Iris pigment epithelial cell (primary cell): ENCODE results near the gene HAO1.
"Not testable (repeated sequence)": the region's sequence is repeated elsewhere in the genome, so short reads cannot be mapped to it uniquely, and the experiment has no call there.

ENCODE experiments used
- DNase-seq: peaks from one replicate; pipeline ENCODE4 v3.0.0-alpha.2; 2011; ENCODE audit warnings: low read depth

HAO1 gene

DNA sequence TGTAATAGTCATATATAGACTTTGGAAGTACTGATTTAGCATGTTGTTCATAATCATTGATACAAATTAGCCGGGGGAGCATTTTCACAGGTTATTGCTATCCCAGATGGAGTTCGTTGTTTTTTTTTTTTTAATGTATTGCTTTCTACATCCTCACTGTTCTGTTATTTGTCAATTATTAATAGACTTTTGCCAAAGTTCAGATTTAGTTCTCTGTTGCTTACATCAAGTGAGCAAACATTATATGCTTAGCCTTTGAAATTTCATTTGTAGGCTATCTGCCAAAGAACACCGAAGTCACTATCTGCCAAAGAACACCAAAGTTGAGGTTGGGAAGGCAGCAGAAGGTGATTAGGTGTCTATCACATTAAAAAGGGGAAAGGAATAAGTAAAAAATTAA, at the start of gene HAO1:
HAO1 (minus strand) TSS at position 118 of the 400 bp plus-strand sequence; CDS start at position 82, 36 bp downstream.
- no peak for DNase-seq

DNA sequence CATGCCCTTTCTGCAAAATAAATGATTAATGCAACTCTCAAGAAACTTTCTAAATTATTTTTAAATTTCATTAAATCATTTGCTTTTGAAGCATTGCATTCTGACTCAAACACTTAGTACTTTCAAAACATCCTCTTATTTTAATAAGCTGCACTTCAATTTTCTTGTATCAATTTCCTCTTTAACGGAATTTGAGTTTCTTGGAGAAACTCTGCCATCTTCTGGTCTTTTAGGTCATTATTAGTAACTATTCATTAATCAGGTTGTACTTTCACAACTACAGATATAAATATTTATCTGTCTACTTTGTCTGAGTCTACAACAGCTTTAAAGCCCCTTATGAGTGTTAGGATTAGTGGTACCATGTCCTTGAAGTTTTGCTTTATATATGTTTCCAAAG, 49.1 kb upstream of the HAO1 start:
- DNase-seq, result no peak

DNA sequence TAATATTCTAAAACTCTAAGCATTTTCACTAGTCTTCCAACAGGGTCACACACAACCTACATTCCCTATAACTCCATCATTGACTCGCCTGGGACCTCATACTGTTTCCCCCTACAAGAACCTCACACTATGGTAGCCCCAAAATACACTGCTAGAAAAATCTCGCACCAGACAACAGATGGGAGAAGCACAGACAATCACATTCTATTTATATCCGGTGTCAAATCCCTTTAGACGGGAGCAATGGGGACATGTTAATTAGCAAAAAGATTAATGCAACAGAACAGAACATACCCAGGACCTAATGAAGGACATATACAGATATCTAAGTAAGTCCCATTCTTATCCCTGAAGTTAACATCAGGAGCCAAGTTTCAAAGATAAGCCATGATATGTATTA, 45.7 kb upstream of the HAO1 start:
- no peak for DNase-seq

DNA sequence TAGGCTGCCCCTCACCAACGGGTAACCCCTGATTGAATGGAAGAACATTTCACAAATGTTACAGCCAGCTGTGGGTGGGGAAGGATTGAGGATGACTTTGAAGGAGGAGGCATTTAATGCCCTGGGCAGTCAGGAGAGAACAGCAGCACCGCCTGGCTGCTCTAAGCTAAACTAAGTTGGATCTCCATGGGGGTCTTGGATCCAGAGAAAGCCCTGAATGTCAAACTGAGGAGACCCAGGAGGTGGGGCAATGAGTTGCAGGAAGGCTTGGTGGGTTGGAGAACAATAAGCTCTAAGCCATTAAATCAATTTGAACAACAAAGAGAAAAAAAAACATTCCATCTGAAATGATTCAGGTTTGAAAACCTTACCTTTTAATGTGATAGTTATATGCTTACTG, 43.9 kb upstream of the HAO1 start:
- no peak for DNase-seq

DNA sequence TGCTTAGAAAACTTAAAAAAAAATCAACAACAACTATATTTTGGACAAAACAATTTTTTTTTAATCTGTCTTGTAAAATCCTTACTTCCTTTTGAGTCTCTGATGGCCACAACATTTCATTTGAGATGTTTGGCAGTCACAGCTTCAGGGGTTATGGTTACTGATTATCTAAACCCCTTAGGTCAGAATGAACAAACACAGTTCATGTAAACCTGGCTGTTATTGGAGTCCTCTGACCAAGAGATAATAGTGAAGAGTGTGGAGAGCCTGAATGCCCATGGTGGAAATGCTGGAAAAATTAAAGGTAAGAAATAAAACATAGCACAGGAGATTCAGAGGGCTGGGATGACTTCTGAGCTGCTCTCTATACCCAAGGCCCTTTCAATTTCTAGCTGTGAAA, 41.1 kb upstream of the HAO1 start:
- no peak for DNase-seq

DNA sequence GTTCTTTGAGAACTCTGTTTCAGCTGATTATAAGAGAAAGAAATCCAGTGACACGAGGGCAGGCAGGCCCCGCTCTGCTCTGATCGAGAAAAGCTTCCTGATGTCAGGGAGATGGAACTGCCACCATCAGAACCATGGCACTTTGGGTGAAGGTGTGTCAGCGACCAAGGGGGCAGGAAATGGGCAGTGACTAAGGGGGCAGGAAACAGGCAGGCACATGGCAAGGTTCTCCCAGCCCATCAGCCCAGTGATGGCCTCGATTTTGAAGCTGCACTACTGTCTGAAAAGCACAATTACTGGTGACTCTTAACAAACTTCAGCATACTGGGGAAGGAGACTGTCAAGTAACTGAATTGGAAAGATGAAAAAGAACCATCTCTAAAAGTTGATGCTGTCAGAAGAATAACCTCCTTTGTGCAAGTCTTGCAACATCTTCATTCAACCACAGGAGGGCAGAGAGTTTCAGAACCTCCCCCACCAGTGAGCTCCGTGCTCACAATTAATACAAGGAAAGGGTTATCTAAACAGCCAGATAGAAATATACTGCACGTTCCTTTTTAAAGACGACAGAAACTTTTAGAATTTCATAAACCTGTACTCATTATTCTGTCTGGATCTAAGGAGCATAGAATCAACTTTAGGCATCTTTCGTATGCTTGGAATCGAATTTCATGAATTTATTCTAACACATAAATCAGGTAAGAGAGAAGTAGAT, 40.2 kb upstream of the HAO1 start:
- peak; percentile 74 for DNase-seq

DNA sequence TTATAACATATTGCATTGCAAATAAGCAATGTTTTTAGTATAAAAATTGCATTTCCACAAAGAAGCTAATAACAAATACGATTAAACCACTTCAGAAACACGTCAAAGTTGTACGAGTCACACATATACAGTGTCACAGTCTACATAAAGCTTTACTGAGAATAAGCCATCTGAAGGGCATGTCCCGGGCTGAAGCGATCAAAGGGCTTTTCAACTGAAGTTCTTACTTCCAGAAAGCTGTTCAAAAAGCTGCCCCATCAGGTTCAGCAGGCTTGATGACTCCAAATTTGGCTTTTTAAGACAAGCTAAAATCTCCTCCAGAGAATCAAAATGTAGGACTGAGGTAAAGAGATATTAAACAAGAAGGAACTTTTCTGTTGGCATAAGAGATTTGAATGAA, 37.5 kb upstream of the HAO1 start:
- DNase-seq, result no peak

DNA sequence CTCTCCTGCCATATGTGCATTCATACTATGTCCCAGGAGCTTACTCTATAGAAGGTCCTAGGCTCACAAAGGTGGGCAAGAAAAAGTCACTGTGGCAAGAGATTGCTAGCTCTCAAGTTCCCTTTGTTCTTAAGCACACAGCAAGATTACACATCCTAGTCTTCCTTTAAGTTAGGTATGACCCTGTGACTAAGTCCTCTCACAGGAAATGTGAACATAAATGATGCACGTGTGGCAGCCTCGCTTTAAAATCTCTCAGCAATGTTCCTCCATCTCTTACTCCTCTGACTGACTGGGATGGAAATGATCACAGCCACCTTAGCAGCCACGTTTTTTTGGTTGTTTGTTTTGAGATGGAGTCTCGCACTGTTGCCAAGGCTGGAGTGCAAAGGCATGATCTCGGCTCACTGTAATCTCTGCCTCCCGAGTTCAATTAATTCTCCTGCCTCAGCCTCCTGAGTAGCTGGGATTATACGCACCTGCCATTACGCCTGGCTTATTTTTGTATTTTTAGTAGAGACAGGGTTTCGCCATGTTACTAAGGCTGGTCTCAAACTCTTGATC, 35.7 kb upstream of the HAO1 start:
- DNase-seq, result peak; percentile 9

DNA sequence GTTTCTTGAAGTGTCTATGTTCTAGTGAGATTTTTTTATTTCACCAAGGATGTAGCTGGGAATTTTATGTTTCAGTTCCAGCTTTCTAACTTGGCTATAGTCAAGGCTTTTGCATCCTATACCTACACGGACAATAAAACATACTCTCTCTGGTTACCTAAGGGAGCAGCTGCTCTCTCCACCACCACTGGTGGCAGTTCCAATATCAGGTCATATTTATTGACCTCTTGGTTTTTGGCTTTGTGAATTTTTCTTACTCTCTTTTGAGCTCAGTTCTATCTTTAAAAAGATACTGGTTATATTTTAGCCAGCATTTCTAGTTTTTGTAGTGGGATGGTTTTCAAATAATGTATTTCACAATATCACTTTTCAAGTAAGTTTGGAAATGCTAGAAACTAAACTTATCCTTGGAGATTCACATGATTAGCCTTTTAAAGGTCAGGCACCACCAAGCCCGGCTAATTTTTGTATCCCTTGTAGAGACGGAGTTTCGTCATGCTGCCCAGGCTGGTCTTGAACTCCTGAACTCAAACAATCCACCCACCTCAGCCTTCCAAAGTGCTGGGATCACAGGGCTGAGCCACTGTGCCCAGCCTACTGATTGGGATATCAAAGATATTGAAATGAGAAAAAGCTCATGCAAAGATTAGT, 34.7 kb upstream of the HAO1 start:
- no peak for DNase-seq

DNA sequence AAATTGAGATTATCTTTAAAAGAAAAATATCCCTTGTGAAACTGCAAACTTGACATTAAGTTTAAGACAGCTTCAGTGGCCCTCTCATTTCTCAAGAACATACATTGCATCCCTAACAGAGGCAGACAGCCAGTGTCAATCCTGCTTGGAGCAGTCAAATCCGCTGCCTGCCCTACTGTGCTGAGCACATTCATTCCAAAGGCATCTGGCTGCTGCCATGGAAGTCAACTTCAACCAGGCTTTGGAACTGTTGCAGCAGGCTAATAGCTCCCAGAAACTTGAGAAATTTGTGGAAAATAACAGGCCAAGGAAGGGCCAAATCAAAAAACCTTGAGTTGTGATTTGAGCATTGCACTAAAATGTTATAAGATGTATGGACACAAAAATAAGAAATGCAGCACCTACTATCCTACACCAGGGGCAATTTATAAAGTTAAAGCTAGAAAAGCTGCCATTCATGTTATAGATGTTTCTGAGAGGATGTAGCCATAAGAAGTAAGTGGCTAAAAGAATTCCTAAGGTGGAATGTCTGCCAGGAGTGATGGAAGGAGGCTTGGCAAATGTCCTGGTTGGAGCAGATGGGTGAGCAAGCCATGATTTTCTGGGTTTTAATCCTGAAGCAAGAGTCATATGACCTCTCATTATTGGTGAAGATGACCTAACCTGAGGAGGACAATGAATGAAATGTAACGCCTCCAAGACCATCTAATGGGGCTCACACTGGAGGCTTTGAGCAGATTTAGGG, 31.4 kb upstream of the HAO1 start:
- no peak for DNase-seq

DNA sequence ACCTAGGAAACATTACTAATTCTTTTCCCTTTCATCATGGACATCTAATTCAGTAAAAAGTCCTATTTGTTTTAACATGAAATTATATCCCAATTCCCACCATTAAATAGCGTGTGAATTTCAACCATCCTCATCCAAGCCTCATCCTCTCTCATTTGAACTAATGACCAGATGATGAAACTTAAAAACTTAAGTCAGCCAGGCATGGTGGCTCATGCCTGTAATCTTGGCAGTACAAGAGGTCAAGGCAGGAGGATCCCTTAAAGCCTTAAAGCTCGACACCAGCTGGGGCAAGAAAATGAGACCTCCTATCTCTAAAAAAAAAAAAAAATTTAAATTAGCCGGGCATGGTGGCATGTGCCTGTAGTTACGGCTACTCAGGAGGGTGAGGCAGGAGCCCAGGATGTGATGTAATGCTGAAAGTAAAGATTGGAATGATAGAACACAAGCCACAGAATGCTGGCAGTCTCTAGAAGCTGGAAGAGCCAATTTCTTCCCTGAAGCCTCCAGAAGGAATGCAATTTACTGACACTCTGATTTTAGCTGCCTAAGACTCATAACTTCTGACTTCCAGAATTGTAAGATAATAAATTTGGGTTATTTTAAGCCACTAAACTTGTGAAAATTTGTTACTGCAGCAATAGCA, 27.1 kb upstream of the HAO1 start:
- DNase-seq, result peak; percentile 53

DNA sequence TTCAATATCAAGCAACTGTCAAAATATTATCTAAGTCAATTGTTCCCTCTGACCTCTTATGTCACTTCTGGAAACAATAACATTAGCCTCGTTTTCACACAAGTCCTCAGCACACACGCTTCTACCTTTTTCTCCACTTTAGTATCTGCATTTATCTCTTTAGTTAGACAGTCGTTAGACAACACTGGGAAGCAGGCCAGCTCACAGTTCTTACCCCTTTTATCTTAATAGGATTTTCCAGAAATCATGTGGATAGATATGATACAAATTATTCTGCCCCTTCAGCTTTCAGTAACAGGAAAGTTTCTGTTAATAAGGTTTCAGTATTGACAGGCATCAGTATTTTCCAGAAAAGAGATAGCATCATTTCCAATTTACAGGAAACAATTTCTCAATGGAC, 25.9 kb upstream of the HAO1 start:
- DNase-seq, result no peak

DNA sequence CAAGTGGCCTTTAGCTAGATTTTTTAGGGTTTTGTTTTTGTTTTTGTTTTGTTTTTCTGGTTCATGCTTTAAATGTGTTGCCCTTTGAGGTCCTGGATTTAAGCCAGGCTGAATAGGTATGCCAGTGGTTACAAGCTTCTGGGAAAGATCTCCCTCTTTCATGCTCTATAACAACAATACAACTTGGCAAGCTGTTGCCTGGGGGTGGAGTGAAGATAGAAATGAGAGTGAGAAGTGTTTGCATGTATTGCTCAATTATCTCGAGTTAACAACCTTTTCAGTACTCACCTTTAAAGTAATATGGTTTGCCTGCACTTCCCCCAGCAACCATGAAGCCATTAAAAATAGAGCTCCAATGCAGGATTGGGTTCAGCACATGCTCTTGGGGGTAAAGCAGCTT, 19.2 kb upstream of the HAO1 start:
- DNase-seq, result no peak

DNA sequence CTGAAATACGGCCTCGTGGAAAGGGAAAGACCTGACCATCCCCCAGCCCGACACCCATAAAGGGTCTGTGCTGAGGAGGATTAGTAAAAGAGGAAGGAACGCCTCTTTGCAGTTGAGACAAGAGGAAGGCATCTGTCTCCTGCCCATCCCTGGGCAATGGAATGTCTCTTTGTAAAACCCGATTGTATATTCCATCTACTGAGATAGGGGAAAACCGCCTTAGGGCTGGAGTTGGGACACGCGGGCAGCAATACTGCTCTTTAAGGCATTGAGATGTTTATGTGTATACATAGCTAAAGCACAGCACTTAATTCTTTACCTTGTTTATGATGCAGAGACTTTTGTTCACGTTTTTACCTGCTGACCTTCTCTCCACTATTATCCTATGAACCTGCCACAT, 16.3 kb upstream of the HAO1 start:
- DNase-seq, result not testable (repeated sequence)

DNA sequence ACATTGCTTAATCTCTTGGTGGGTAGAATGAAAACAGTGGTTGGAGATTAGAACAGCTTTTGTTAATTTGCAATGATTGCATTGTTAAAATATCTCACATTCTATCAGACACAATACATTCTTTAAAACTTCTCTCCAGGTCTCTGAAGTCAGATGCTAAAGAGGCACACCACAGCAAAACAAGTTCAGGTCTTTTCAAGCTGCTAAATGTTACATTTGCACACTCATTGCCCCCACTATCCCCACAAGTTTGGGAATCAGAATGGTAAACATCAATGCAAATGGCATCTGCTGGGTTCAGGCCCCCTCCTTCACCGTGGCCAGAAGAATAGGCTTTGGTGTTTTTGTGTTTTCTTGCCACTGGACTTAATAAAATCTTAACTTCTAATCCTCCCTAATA, 10.1 kb upstream of the HAO1 start:
- DNase-seq, result no peak

DNA sequence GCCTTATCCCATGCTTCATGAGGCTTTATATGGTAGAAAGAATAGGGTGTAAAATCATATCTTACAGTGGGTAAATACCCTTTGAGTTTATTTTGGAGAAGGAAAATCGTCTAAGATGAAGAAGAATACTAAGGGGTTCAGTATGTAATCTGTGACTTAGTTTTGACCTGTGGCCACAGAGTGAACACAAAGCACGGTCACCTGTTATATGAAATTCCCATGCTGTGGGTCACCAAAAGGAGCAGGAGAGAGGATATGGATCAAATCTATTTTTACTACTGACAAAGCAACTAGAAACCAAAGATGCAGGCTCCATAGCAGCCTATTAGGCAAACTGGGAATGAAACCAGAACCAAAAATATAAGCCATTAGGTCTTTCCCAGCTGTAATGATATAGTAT, 3.6 kb upstream of the HAO1 start:
- no peak for DNase-seq

DNA sequence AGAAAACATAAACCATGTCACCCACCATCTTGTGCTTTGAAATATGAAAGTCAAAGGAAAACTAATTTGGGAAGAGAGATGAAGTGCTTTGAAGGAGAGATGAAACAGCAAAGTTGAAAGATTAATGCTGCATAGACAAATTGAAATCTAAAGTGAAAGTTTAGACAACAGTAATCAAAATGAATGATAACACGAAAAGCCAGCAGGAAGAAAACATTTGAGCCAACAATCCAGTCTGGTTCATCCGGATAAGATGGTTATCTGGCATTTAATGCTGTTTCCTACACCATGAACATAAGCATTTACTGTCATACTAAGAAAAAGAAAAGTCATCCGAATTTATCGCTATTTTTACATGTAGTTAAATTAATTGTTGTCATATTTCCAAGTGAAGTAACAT, 595 bp downstream of the HAO1 start:
- DNase-seq, result no peak

DNA sequence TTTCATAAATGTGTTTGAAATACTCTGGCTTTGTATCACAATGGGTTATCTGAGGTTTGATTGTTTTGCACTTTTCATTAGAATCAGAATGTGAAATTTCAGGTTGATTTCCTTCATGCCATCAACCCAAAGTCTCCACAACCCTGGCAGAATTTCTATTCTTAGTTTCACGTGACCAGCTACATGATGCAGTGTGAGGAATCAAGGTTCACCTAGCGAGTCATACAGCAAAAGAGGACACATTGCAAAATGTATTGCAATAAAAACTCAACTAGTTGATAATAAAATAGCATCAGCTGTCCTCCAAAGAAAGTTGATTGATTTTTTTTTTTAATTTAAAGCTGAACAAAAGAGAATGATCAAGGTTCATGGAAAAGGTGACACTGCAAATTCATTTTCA, 2.2 kb downstream of the HAO1 start:
- DNase-seq, result no peak

DNA sequence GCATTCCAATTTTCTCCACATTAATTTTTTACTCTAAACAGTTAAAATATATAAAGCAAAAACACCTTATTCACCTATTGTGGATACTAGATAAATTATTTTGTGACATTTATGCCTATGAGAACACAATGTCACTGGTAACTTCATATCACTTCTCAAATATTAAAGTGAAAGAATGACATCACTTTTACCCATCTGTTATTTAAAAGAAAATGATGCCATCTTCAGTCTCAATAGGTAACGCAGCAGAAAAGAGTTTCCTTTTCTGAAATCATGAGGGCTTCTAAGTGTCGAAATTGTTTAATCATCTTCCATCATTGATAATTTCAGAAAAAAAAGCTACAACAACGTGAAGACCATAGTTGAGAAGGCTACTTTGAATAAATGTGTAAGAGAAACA, 2.9 kb downstream of the HAO1 start:
- DNase-seq, result no peak

DNA sequence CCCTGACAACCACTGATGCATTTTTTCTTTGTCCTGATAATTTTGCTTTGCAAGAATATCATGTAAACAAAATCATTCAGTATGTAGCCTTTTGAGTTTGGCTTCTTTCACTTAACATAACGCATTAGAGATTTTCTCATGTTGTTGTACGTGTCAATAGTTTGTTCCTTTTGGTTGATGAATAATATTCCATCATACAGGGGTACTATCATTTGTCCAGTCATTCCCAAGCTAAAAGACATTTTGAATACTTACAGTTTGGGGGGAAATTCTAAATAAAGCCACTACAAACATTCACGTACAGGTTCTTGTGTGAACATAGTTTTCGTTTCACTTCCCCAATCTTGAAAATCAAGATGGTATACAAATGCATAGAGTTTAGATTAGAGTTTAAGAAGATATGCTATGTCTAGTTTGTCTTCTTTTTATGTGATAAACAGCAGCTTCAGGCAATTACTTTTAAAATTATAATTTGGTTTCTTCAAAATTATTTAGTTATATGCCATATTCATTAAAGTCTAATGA, 5.2 kb downstream of the HAO1 start:
- DNase-seq, result no peak

DNA sequence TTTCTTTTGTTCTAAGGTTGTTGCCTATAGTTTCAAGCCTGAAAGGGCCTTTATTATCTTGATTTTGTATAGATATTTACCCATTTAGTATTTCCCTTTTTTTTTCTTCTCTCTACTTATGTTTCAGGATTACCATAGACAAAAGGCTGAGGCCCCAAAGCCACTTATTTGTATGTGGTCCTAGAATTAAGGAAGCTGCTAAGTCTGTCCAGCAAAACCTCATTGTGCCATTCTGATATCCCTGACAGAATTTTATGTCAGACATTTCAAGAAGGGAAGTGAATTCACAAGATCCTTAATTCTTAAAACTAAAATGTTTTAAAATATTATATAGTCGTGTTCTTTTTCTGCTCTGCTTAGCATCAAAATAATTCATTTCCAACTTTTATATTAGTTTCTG, 6.9 kb downstream of the HAO1 start:
- DNase-seq, result no peak

DNA sequence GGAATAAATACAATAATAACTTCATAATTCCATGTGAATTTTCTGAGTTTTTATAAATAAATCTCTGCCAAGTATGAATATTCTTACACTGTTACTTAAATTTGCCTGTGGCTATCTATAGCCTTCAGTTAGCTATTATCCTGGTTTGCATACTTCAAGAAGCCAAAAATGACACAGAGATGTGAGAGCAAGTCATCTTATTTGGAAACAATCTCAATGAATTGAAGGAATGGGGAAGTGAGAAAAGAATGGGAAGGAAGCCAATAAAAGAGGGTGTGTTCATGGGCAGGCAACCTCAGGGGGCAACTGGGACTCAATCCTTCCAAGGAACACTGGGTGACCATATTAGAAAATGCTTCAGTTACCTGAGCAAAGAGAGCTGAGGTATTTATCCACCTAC, 9.9 kb downstream of the HAO1 start:
- no peak for DNase-seq
